BJ (cell line): ENCODE results near the gene EIF3F. TPM values are rescaled to one million over a fixed set of nuclear protein-coding genes. Genes with fewer than 3 reads are reported as not detected.

Source experiments
- CTCF ChIA-PET: fragments of 350-600 bp; formaldehyde crosslinking; extraction: SDS; loops from one replicate; lab custom pipeline; 2021; ENCODE audit warnings: antibody characterized with exemption, inconsistent platforms; lab: Yijun Ruan, JAX
- POLR2A ChIA-PET: fragments of 300-600 bp; sonication (Branson Sonifier 250); formaldehyde crosslinking; extraction: SDS; loops from one replicate; lab custom pipeline; 2021; ENCODE audit warnings: antibody characterized with exemption; lab: Charles Lee
- DNase-seq: peaks from one replicate; pipeline ENCODE4 v3.0.0-alpha.2; 2011; ENCODE audit warnings: low read depth
- H3K27me3 ChIP-seq: 2 replicates; pipeline ENCODE4 v1.6.0; 2011; ENCODE audit warnings: low read length; ENCODE audit not compliant: control insufficient read depth, insufficient read depth
- H3K36me3 ChIP-seq: 2 replicates; pipeline ENCODE4 v1.5.1; 2011; ENCODE audit warnings: low read length; ENCODE audit not compliant: control insufficient read depth, insufficient read depth
- H3K4me3 ChIP-seq: 2 replicates; pipeline ENCODE4 v1.5.1; 2011; ENCODE audit warnings: low read depth, mild to moderate bottlenecking, control low read depth, low read length
- CTCF ChIP-seq: IDR thresholded peaks from 2 replicates; pipeline ENCODE4 v1.5.1; 2011; ENCODE audit warnings: low read depth, mild to moderate bottlenecking, control low read depth, inconsistent platforms, low read length, moderate library complexity; ENCODE audit not compliant: insufficient read depth
- polyA plus RNA-seq: library from polyadenylated mRNA; depleted of rRNA; stranded (reverse); fragments of >200 nt; gene quantifications from 2 replicates; pipeline ENCODE4 v1.2.3, GENCODE V29; 2011

Gene EIF3F
- polyA plus RNA-seq, 1 experiment = 218 TPM

DNA sequence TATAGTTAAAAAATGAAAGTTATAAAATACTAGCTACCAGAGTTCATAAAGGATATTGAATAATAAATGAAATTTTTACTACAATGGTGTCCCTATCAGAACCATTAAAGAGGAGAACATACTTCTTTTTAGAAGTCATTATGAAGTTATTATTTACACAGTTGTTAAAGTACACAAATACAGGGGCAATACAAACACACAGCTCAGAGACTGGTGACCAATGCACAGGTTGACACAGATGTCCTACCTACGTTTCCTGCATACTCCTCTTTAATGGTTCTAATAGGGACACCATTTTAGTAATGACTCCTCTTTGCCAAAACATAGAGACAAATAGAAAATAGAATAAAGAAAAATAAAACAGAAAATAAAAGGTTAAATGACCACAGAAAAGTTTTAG lies 31.9 kb upstream of the EIF3F start:
- Histone ChIP-seq H3K4me3 (no peak overlapping the region), H3K27me3 (no peaks in the 10 kb centered on the region), H3K36me3 (no peaks in the 10 kb centered on the region)
- no peak for TF ChIP-seq CTCF
- CTCF ChIA-PET = no interaction called here
- POLR2A ChIA-PET = no interaction called here
- DNase-seq = no peak

DNA sequence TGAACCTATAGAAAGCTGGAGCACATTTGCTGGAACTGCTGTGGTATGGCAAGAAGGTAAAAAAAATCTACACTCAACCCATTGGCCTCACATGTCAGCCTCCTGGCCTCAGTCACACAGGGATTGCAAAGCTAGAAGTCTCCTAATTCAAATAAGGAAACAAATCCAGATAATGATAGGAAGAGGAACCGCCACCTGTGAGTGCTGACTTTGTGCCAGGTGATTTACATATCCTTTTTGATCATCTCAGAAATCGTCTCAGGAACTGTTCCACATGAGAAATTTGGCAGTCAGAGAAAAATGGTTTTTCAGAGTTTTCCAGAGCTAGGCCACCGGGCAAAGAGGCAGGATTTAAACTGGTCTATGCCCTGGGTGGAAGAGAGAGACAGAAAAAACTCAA lies 22.9 kb upstream of the EIF3F start:
- ChIA-PET POLR2A (interaction anchor here (1.0 to 1.3 kb wide), 2 partner anchors 10 to 71 kb away, joined by 3 to 5 read pairs; no protein-coding TSS in a partner anchor), CTCF (interaction anchor here (4.4 kb wide), 1 partner anchor 22 kb away, joined by 16 read pairs; the partner anchor contains the start of gene EIF3F)
- TF ChIP-seq CTCF = no peak
- Histone ChIP-seq H3K27me3 (no peaks in the 10 kb centered on the region), H3K36me3 (no peaks in the 10 kb centered on the region), H3K4me3 (no peak overlapping the region)
- no peak for DNase-seq

GRCh38 chr11:7964873-7965272 lies 22.3 kb upstream of the EIF3F start:
- no peak overlapping the region for H3K4me3 ChIP-seq
- CTCF ChIA-PET = interaction anchor here (0.8 to 4.4 kb wide), 3 partner anchors 12 to 72 kb away, joined by 3 to 16 read pairs (median 3); partner anchors contain the start of gene EIF3F

DNA sequence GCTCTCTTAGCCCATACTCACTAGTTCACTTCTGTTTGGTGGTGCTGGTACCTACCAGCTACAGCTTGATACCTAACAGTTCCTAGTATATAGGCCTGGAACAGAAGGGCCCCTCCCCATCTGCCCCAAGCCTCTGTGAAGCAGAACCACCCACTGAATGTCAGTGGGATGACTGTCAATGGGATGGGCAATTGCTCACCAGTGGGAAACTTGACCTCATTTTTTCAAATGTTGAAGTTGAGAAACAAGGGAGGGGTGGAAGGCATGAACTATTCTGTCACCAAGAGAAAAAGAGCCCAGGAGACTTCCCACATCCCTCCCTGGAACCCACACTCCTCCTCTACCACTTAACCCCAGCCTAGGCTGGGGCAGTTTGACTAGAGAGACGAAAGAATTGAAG lies 21.8 kb upstream of the EIF3F start, which contains the start of gene NLRP10:
NLRP10 (minus strand) TSS at position 62 of the 400 bp plus-strand sequence. CDS start 1,952 bp downstream, outside the sequence.
- Histone ChIP-seq H3K27me3 (no peaks in the 10 kb centered on the region), H3K36me3 (no peaks in the 10 kb centered on the region), H3K4me3 (no peak within 1 kb of the TSS)
- POLR2A ChIA-PET = interaction anchor here (0.9 to 1.3 kb wide), 4 partner anchors 9 to 72 kb away, joined by 3 to 7 read pairs (median 4); partner anchors contain the start of gene EIF3F
- CTCF ChIA-PET = interaction anchor here (0.6 to 4.4 kb wide), 4 partner anchors 12 to 373 kb away, joined by 3 to 16 read pairs (median 3); partner anchors contain the start of gene EIF3F
- TF ChIP-seq CTCF = no peak
- DNase-seq = peak; percentile 86

More at GRCh38 chr11:7964873-7965272, 22.3 kb upstream of the EIF3F start:
- no peaks in the 10 kb centered on the region for H3K27me3 ChIP-seq
- TF ChIP-seq CTCF = no peak
- POLR2A ChIA-PET = interaction anchor here (0.9 to 1.3 kb wide), 4 partner anchors 10 to 72 kb away, joined by 3 to 7 read pairs (median 4); partner anchors contain the start of gene EIF3F
- no peak for DNase-seq
- no peaks in the 10 kb centered on the region for H3K36me3 ChIP-seq

GRCh38 chr11:7967097-7967496 lies 20.0 kb upstream of the EIF3F start:
- TF ChIP-seq CTCF = no peak
- DNase-seq = no peak
- ChIA-PET POLR2A (no interaction called here), CTCF (no interaction called here)
- Histone ChIP-seq H3K4me3 (no peak overlapping the region), H3K36me3 (no peaks in the 10 kb centered on the region), H3K27me3 (no peaks in the 10 kb centered on the region)
